ENCODE measurements around the gene RILPL1.
"Not testable (repeated sequence)": the region's sequence is repeated elsewhere in the genome, so short reads cannot be mapped to it uniquely, and the experiment has no call there.

RILPL1 gene

GRCh38 chr12:123533672-123534643 is at the start of gene RILPL1:
TSS of gene RILPL1 (minus strand) at chr12:123533719. CDS start at chr12:123533482, 237 bp downstream.
- H3K27ac ChIP-seq = peak within 1 kb of the TSS; percentile 85 to 94
- TF ChIP-seq CTCF (IDR thresholded peaks at IDR 0.05) = no peak
- DNase-seq (ENCODE audit: low spot score) = no peak
- peak within 1 kb of the TSS; percentile 86 for H3K4me3 ChIP-seq

- Histone ChIP-seq H3K27ac (no peak overlapping the region), H3K4me3 (no peak overlapping the region)
- no peak for DNase-seq (ENCODE audit: low spot score)
- no peak for TF ChIP-seq CTCF (IDR thresholded peaks at IDR 0.05)
Observed at GRCh38 chr12:123580772-123581171, 47.3 kb upstream of the RILPL1 start.

GRCh38 chr12:123578829-123579228 is 45.3 kb upstream of the RILPL1 start:
- H3K27ac ChIP-seq; DNase-seq (ENCODE audit: low spot score); H3K4me3 ChIP-seq: not testable (repeated sequence)

- DNase-seq (ENCODE audit: low spot score) = no peak
- Histone ChIP-seq H3K4me3 (no peak overlapping the region), H3K27ac (no peak overlapping the region)
- no peak for TF ChIP-seq CTCF (IDR thresholded peaks at IDR 0.05)
Observed at GRCh38 chr12:123578243-123578642, 44.7 kb upstream of the RILPL1 start.

- TF ChIP-seq CTCF (IDR thresholded peaks at IDR 0.05) = no peak
- no peak for DNase-seq (ENCODE audit: low spot score)
- H3K4me3 ChIP-seq = no peak overlapping the region
- H3K27ac ChIP-seq = no peak overlapping the region
Observed at GRCh38 chr12:123576611-123577010, 43.1 kb upstream of the RILPL1 start.

GRCh38 chr12:123573870-123574269 is 40.4 kb upstream of the RILPL1 start:
- DNase-seq (ENCODE audit: low spot score) = no peak
- no peak overlapping the region for H3K27ac ChIP-seq
- H3K4me3 ChIP-seq = no peak overlapping the region
- no peak for TF ChIP-seq CTCF (IDR thresholded peaks at IDR 0.05)

- TF ChIP-seq CTCF (IDR thresholded peaks at IDR 0.05) = no peak
- Histone ChIP-seq H3K4me3 (no peak overlapping the region), H3K27ac (no peak overlapping the region)
- DNase-seq (ENCODE audit: low spot score) = no peak
Observed at GRCh38 chr12:123572391-123572790, 38.9 kb upstream of the RILPL1 start.
